Measurements from ENCODE around the gene KCTD12.

DNA sequence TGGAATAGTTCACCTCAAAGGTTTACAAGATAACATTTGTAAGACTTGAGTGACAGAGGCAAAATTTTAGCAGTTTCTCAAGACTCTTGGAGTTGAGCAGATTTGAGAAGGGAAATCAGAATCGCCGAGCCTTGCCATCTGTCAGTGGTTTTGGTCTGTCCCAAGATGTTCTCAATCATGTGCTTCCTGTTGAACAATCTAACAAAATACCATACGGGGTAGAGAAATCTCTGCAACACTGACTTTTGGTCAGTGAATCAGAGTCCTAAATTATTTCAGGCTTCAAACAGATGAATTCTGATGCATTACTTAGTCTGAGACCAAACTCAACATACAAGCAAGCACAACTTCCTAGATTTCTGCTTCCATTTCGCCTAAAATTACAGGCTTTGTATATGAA lies 3.8 kb downstream of the KCTD12 start:
- TF ChIP-seq, protein P1, sequence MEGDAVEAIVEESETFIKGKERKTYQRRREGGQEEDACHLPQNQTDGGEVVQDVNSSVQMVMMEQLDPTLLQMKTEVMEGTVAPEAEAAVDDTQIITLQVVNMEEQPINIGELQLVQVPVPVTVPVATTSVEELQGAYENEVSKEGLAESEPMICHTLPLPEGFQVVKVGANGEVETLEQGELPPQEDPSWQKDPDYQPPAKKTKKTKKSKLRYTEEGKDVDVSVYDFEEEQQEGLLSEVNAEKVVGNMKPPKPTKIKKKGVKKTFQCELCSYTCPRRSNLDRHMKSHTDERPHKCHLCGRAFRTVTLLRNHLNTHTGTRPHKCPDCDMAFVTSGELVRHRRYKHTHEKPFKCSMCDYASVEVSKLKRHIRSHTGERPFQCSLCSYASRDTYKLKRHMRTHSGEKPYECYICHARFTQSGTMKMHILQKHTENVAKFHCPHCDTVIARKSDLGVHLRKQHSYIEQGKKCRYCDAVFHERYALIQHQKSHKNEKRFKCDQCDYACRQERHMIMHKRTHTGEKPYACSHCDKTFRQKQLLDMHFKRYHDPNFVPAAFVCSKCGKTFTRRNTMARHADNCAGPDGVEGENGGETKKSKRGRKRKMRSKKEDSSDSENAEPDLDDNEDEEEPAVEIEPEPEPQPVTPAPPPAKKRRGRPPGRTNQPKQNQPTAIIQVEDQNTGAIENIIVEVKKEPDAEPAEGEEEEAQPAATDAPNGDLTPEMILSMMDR (IDR thresholded peaks at IDR 0.05 in 2 of 3, conservative IDR thresholded peaks at IDR 0.05 in 1 of 3; ENCODE audit: borderline replicate concordance in 1 of 3, insufficient read depth in 1 of 3, low read depth in 2 of 3, low read length in 2 of 3): no peak
- no peak for TF ChIP-seq POLR2A (IDR thresholded peaks at IDR 0.05; ENCODE audit: borderline replicate concordance, extremely low read depth, insufficient read depth, insufficient read length)
- no peak for TF ChIP-seq EZH2 (IDR thresholded peaks at IDR 0.05)
- TF ChIP-seq RAD21 (IDR thresholded peaks at IDR 0.05; ENCODE audit: low read depth): no peak
- TF ChIP-seq, protein P2, sequence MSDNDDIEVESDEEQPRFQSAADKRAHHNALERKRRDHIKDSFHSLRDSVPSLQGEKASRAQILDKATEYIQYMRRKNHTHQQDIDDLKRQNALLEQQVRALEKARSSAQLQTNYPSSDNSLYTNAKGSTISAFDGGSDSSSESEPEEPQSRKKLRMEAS (IDR thresholded peaks at IDR 0.05): no peak
- TF ChIP-seq ZNF274 (IDR thresholded peaks at IDR 0.05; ENCODE audit: low read depth, low read length): no peak
- TF ChIP-seq POLR2AphosphoS5 (IDR thresholded peaks at IDR 0.05; ENCODE audit: low read depth, low read length): no peak
- TF ChIP-seq YY1 (IDR thresholded peaks at IDR 0.05; ENCODE audit: extremely low read depth, insufficient replicate concordance, low read depth, low read length): no peak
- TF ChIP-seq FOSL1 (IDR thresholded peaks at IDR 0.05; ENCODE audit: low read depth): no peak
- no peak for TF ChIP-seq SP1 (IDR thresholded peaks at IDR 0.05; ENCODE audit: low read depth)
